Thymus (tissue), 11 donors: Measurements from ENCODE around the gene ARHGAP12. TPM values are rescaled to one million over a fixed set of nuclear protein-coding genes. Genes with fewer than 3 reads are reported as not detected.
A peak's percentile ranks its signal among the peaks of the same experiment; 100 is the strongest.

Experiments
- DNase-seq, 9 donors: peaks; one replicate each; pipeline ENCODE4 v3.0.0-alpha.2; 2013; ENCODE audit warnings: low spot score in 9 of 9, low read depth in 6 of 9, missing footprints in 1 of 9
- H3K27ac ChIP-seq, 2 donors: one replicate each; pipeline ENCODE4 v1.5.1; 2013; ENCODE audit warnings: control low read depth in 1 of 2, low read depth in 1 of 2, low read length in 1 of 2, mild to moderate bottlenecking in 1 of 2, moderate library complexity in 1 of 2
- H3K27me3 ChIP-seq, 2 donors: one replicate each; pipeline ENCODE4 v1.5.1; 2013; ENCODE audit warnings: low read length in 1 of 2; ENCODE audit not compliant: control insufficient read depth in 2 of 2, insufficient read depth in 1 of 2
- H3K36me3 ChIP-seq, 2 donors: one replicate each; pipeline ENCODE4 v1.5.1; 2013; ENCODE audit warnings: low read length in 1 of 2, mild to moderate bottlenecking in 1 of 2, moderate library complexity in 1 of 2; ENCODE audit not compliant: control insufficient read depth in 2 of 2, insufficient read depth in 2 of 2
- H3K4me1 ChIP-seq, 2 donors: one replicate each; pipeline ENCODE4 v1.5.1; 2013; ENCODE audit warnings: low read length in 2 of 2; ENCODE audit not compliant: control insufficient read depth in 2 of 2, insufficient read depth in 2 of 2
- H3K4me3 ChIP-seq, 2 donors: one replicate each; pipeline ENCODE4 v1.5.1; 2013; ENCODE audit warnings: low read length in 2 of 2, control low read depth in 1 of 2, mild to moderate bottlenecking in 1 of 2
- H3K9me3 ChIP-seq, 2 donors: one replicate each; pipeline ENCODE4 v1.5.1; 2013; ENCODE audit warnings: low read length in 1 of 2, mild to moderate bottlenecking in 1 of 2; ENCODE audit not compliant: control insufficient read depth in 2 of 2, insufficient read depth in 1 of 2
- WGBS: extraction: QIAGEN DNeasy Blood & Tissue Kit; methylation state at CpG from one replicate; pipeline ENCODE4 v1.1.7; 2013; 5-methylcytosine and 5-hydroxymethylcytosine counted together
- polyA plus RNA-seq: library from polyadenylated mRNA; stranded (reverse); fragments of 200-250 nt; gene quantifications from one replicate; pipeline ENCODE4 v1.2.3, GENCODE V29; 2013
- total RNA-seq: library from RNA; stranded (reverse); fragments of 120-200 nt; gene quantifications from one replicate; pipeline ENCODE4 v1.2.4, GENCODE V29; 2013
- donor health status: healthy.

Gene ARHGAP12
- total and polyA plus RNA-seq, 2 donors: 20.7 to 43.5 TPM

- Histone ChIP-seq H3K9me3 (no peaks in the 10 kb centered on the region), H3K36me3 (peaks cover 0 to 2% of the 10 kb centered on the region in 2 donors), H3K27ac (no peak overlapping the region), H3K27me3 (no peaks in the 10 kb centered on the region), H3K4me1 (no peaks in the 10 kb centered on the region), H3K4me3 (no peak overlapping the region)
- 100% methylated on average over 1 of the region's 1 CpG for WGBS
- DNase-seq: no peak
Observed at GRCh38 chr10:31829776-31830175, 98.9 kb downstream of the ARHGAP12 start.

GRCh38 chr10:31823358-31823757 lies 105.3 kb downstream of the ARHGAP12 start:
- Histone ChIP-seq H3K27ac (no peak overlapping the region), H3K27me3 (no peaks in the 10 kb centered on the region), H3K4me1 (no peaks in the 10 kb centered on the region), H3K36me3 (no peaks in the 10 kb centered on the region), H3K4me3 (no peak overlapping the region), H3K9me3 (no peaks in the 10 kb centered on the region)
- 96% methylated on average over 4 of the region's 4 CpGs for WGBS
- no peak for DNase-seq

GRCh38 chr10:31822616-31823318 lies 105.9 kb downstream of the ARHGAP12 start:
- no peaks in the 10 kb centered on the region for H3K9me3 ChIP-seq
- H3K4me1 ChIP-seq: no peaks in the 10 kb centered on the region
- no peaks in the 10 kb centered on the region for H3K36me3 ChIP-seq
- no peaks in the 10 kb centered on the region for H3K27me3 ChIP-seq
- no peak for DNase-seq
- WGBS: 97% methylated on average over 8 of the region's 8 CpGs
- H3K27ac ChIP-seq: no peak overlapping the region
- H3K4me3 ChIP-seq: no peak overlapping the region

GRCh38 chr10:31822150-31822549 lies 106.5 kb downstream of the ARHGAP12 start:
- WGBS: 99% methylated on average over 4 of the region's 4 CpGs
- Histone ChIP-seq H3K4me1 (no peaks in the 10 kb centered on the region), H3K27me3 (no peaks in the 10 kb centered on the region), H3K4me3 (no peak overlapping the region), H3K27ac (no peak overlapping the region), H3K9me3 (no peaks in the 10 kb centered on the region), H3K36me3 (no peaks in the 10 kb centered on the region)
- no peak for DNase-seq

DNA sequence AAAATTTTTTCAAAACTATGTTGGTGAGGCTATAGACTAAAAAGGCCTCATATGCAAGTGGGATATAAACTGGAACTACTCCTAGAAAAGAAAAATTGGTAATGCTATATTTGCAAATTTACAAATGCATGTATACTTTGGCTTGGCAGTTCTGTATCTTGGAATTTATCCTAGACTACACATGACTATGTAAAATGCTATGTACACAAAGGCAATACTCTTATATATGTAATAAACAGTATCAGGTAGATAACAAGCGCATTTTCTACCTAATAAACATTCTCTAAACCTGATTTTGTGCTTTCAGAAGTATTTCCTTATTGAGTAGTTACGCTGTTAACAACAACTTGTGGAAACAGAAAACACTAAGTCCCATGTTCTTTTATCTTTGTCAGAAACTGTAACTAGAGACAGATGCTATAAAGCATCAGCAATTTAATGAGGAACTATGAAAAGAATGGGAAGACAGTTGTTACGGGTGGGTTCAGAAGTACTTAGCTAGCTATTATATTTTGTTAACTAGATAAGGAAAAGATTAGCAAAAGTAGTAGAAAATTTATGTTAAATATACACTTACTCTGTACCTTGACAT lies 107.8 kb downstream of the ARHGAP12 start:
- no peaks in the 10 kb centered on the region for H3K4me1 ChIP-seq
- no peaks in the 10 kb centered on the region for H3K27me3 ChIP-seq
- H3K36me3 ChIP-seq: no peaks in the 10 kb centered on the region
- 97% methylated on average over 3 of the region's 3 CpGs for WGBS
- DNase-seq: no peak
- H3K4me3 ChIP-seq: no peak overlapping the region
- no peak overlapping the region for H3K27ac ChIP-seq
- H3K9me3 ChIP-seq: no peaks in the 10 kb centered on the region

GRCh38 chr10:31820096-31820495 lies 108.5 kb downstream of the ARHGAP12 start:
- Histone ChIP-seq H3K4me3 (no peak overlapping the region), H3K36me3 (no peaks in the 10 kb centered on the region), H3K27me3 (no peaks in the 10 kb centered on the region), H3K27ac (no peak overlapping the region), H3K4me1 (no peaks in the 10 kb centered on the region), H3K9me3 (no peaks in the 10 kb centered on the region)
- DNase-seq: no peak

DNA sequence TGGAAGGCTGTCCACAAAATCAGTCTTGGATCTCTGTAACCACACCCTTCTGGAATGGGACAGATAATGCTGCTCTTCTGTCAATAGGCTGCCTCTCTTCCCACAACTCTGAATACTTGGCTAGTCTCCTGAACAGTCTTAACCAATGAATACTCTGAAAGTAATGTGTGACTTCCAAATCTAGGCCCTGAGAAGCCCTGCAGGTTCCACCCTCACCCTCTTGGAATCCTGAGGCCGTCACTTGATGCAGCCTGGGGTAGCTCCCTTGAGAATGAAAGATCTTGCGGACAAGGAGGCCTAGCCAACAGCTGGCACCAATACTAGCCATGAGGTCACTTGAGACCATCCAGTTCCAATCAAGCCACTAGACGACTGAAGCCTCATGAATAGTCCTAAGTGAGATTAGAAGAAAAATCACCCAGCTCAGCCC lies 109.2 kb downstream of the ARHGAP12 start:
- Histone ChIP-seq H3K4me3 (no peak overlapping the region), H3K27ac (no peak overlapping the region), H3K36me3 (no peaks in the 10 kb centered on the region), H3K27me3 (no peaks in the 10 kb centered on the region), H3K9me3 (no peaks in the 10 kb centered on the region), H3K4me1 (no peaks in the 10 kb centered on the region)
- WGBS: 97% methylated on average over 3 of the region's 3 CpGs
- no peak for DNase-seq

DNA sequence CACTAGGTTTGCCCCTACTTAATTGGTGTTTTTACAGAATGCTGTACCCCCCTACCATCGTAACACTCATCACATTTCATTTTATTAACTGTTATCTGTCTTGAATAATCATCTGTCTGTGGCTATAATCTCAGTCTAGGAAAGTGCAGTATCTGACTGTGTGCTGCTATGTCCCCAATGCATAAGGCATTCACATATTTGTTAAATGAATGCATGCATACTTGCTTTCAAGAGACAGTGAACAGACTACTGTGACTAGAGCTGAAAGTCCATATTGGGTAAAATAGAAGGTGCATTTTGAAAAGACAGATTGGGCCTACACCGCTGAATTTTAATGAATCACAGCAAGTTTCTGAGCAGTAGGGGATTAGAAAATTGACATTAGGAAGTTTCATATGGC lies 112.3 kb downstream of the ARHGAP12 start:
- Histone ChIP-seq H3K9me3 (no peaks in the 10 kb centered on the region), H3K4me1 (no peaks in the 10 kb centered on the region), H3K4me3 (no peak overlapping the region), H3K36me3 (no peaks in the 10 kb centered on the region), H3K27ac (no peak overlapping the region), H3K27me3 (no peaks in the 10 kb centered on the region)
- WGBS: 99% methylated on average over 2 of the region's 2 CpGs
- DNase-seq: no peak

- no peak overlapping the region for H3K4me3 ChIP-seq
- no peaks in the 10 kb centered on the region for H3K27me3 ChIP-seq
- H3K27ac ChIP-seq: peak overlapping the region; percentile 45 to 68
- H3K36me3 ChIP-seq: peaks cover 0 to 2% of the 10 kb centered on the region in 2 donors
- peak; percentile 18 to 79 (median 55) for DNase-seq
- H3K4me1 ChIP-seq: peaks cover 0 to 3% of the 10 kb centered on the region in 2 donors
- WGBS: 75% methylated on average over 6 of the region's 6 CpGs
- no peaks in the 10 kb centered on the region for H3K9me3 ChIP-seq
Observed at GRCh38 chr10:31808258-31809218, 120.1 kb downstream of the ARHGAP12 start.
